GM19239 (cell line): ENCODE results near the gene CST9.
"Not testable (repeated sequence)": the region's sequence is repeated elsewhere in the genome, so short reads cannot be mapped to it uniquely, and the experiment has no call there.

Experiments used
- DNase-seq: peaks from one replicate; pipeline ENCODE4 v3.0.0; 2011; ENCODE audit warnings: low spot score; ENCODE audit not compliant: insufficient read length
- FAIRE-seq: peaks from 2 replicates; lab custom pipeline; 2011; peaks lifted over from hg19 to GRCh38; lab: Jason Lieb, UNC

The CST9 gene

DNA sequence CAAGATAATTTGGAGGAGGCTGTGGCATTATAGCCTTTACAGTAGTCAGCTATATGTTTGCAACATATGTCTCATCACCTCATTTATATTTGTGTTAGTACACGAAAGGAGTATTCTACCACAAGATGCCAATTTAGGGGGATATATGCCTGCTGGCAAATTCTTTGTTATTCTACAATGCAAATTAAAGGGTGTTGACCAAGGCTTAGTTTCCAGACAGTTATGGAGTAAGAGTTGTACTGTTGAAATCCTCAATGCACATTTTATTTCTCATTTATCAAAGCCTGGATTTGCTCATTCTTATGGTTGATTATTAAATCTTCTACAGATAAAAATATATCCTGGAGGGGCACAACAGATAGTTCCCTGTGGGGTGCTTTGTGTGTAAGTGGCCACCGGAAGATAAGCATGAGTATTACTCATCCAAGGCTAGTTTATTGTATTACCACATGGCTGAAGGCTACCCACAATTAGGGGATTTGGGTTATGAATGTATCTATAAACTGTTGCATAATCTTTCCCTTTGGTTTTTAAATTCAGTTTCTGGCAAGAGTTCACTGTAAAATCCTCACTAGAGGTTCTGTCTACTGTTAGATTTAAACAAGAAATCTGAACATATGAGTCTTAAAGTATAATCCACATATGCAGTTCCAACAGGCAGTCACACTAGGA is 9.0 kb downstream of the CST9 start:
- FAIRE-seq (no peak), DNase-seq (no peak)

GRCh38 chr20:23595941-23596340 is 9.8 kb downstream of the CST9 start:
- no peak for DNase-seq
- no peak for FAIRE-seq

- no peak for FAIRE-seq
- no peak for DNase-seq
Measured at GRCh38 chr20:23588434-23589403, 17.0 kb downstream of the CST9 start.

DNA sequence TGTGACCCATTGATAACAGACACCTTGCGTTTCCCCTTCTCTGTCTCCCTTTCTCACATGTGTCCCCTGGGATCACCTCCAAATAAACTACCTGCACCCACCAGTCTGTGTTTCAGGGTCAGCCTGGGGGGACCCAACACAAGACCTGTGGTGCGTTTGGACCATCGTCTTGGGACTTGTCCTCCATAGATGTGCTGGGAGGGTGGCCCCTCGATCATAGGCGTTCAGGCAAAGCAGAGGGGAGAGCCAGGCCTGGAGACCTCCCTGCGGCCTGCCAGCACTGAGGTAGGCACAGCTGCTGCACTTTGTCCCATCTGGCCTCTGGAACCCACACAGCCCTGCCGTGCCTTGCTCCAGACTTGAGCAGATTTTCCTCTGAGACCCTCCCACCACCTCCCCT is 18.1 kb downstream of the CST9 start:
- DNase-seq (no peak), FAIRE-seq (no peak)

- FAIRE-seq (no peak), DNase-seq (no peak)
Measured at GRCh38 chr20:23586735-23587525, 18.8 kb downstream of the CST9 start.

GRCh38 chr20:23585808-23586734 is 19.6 kb downstream of the CST9 start:
- no peak for FAIRE-seq
- DNase-seq, result no peak

GRCh38 chr20:23585449-23585807 is 20.3 kb downstream of the CST9 start:
- DNase-seq (no peak), FAIRE-seq (no peak)

- DNase-seq, result no peak
- FAIRE-seq, result no peak
Measured at GRCh38 chr20:23584434-23585199, 21.1 kb downstream of the CST9 start.

DNA sequence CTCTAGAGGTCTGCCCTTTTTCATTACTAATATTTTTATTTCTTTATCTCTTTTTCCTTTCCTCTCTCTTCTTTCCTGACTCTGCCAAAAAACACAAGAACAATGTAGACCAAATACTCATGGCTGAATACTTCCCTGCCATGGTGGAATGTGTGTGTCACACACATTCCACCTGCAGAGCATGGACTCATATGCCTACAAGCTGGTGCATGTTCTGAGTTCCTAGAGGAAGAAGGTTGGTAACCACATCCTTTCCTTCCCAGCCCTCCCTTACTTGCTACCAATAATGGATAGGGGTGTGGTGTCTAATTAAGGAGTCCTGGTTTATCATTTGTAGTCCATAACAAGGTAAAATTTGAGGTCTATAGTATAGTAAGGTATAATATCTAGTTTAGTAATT is 22.2 kb downstream of the CST9 start:
- no peak for FAIRE-seq
- no peak for DNase-seq

DNA sequence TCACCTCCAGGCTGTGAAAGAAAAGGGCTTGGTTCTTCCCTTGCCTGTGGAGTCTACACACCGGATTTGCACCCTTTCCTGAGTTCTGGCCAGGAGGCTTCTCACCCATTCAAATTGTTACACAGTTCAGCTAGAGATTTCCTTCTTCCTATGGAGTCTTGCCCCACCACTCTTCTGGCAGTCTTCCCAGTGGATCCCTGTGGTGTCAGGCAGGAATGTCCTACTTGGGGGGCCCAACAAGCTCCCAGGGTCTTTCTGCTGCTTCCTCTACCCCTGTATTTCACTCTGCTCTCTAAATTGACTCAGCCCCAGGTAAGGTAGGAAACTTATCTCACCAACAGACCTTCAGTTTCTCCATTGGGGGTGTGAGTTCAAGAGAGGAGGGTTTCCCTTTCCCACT is 23.4 kb downstream of the CST9 start:
- FAIRE-seq, result no peak
- DNase-seq, result no peak

GRCh38 chr20:23581833-23582232 is 23.9 kb downstream of the CST9 start:
- not testable (repeated sequence) for FAIRE-seq, DNase-seq

- DNase-seq (no peak), FAIRE-seq (no peak)
Measured at GRCh38 chr20:23574977-23575376, 30.7 kb downstream of the CST9 start.

DNA sequence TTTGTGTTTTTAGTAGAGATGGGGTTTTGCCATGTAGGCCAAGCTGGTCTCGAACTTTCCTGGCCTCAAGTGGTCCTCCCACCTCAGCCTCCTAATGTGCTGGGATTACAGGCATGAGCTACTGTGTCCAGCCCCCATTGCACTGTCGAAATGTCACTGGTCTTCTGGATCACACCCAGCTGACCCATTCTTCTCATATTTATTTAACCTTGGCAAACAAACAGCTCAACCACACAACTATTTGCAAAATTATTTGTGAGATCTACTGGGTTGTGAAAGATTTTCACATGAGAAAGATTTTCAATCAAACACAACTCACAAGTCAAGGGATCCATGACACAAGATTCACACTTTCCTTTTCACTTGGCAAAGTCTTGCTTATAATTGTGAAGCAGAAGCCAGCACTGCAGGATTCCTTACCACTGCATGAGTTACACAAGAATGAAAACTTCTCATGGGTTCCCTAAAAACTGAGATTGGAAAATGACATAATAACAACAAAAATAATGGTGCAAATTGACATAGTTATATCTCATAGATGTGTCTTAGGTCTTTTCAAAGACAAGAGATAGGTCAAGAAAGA is 35.4 kb downstream of the CST9 start:
- DNase-seq (no peak), FAIRE-seq (no peak)

DNA sequence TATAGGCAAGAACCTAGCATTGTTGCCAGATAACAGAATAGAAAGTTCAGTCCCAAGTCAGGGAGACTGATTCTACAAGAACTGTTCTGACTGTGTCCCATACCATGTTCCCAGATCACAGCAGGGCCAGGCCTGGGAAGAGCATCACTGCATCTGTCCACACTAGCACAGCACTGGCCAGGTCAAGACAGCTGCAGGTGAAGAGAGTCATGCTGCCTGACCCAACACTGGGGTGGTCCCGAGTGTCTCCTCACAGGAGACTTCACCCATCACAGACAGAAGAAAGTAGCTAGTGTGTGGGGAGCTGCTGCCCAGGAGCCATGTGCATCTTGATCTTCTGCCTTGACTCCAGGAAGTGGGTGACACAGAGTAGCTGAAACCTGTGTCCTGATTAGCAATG is 36.1 kb downstream of the CST9 start:
- DNase-seq (no peak), FAIRE-seq (no peak)

DNA sequence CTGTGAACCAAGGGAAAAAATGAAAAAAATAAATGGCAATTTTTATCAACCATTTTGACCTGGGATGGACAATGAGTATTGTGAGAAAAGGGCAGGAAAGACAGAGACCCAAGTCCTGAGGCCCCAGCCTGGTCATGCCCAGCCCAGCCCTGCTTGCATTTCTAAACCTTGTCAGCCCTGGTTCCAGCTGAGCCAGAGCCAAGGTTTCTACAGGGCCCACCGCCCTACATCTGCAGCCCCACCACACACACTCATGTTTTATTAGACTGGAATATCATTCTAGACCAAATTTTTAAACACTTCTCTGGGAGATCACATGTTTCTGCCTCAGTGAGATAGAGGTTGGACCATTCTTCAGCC is 36.8 kb downstream of the CST9 start:
- DNase-seq (no peak), FAIRE-seq (no peak)

- FAIRE-seq, result no peak
- DNase-seq, result no peak
Measured at GRCh38 chr20:23568320-23568970, 37.3 kb downstream of the CST9 start, which contains the start of gene CST9L. TSS of gene CST9L (minus strand) at chr20:23568484. CDS start at chr20:23568450, 34 bp downstream.

GRCh38 chr20:23566199-23566932 is 39.4 kb downstream of the CST9 start:
- FAIRE-seq (no peak), DNase-seq (no peak)
